IMR-90 (cell line): ENCODE data around the gene CLEC16A. TPM values are rescaled to one million over a fixed set of nuclear protein-coding genes. Genes with fewer than 3 reads are reported as not detected.

ENCODE experiments used
- ATAC-seq: fragments of 200-7000 bp; cut with Tn5 transposase; 2 replicates; pipeline ENCODE4 v1.9.1; 2020; ENCODE audit warnings: low read depth, mild to moderate bottlenecking, moderate library complexity
- BruUV-seq: library from RNA; stranded (reverse); fragments of 400-500 nt; replicated peaks from 2 replicates; lab custom pipeline; 2021; lab: Mats Ljungman, UMichigan
- CTCF ChIA-PET: fragments of 300-600 bp; formaldehyde crosslinking; extraction: SDS; loops from one replicate; lab custom pipeline; 2021; ENCODE audit warnings: antibody characterized with exemption; lab: Yijun Ruan, JAX
- POLR2A ChIA-PET: fragments of 300-600 bp; sonication (Branson Sonifier 250); formaldehyde crosslinking; loops from one replicate; lab custom pipeline; 2022; ENCODE audit warnings: antibody characterized with exemption; ENCODE audit not compliant: unreplicated experiment; lab: Charles Lee
- DNase-seq: peaks from one replicate; pipeline ENCODE4 v3.0.0; 2013
- H2AFZ ChIP-seq: replicated peaks from 2 replicates; pipeline ENCODE3; 2013; ENCODE audit warnings: low read length, mild to moderate bottlenecking; ENCODE audit not compliant: poor library complexity
- H2AK5ac ChIP-seq: 2 replicates; pipeline ENCODE4 v1.6.1; 2013; ENCODE audit warnings: low read depth, low read length, inconsistent platforms
- H2AK9ac ChIP-seq: replicated peaks from 2 replicates; pipeline ENCODE3; 2013; ENCODE audit warnings: mild to moderate bottlenecking, low read depth, low read length, moderate library complexity; ENCODE audit not compliant: poor library complexity
- H2BK120ac ChIP-seq: 2 replicates; pipeline ENCODE4 v1.6.1; 2013; ENCODE audit warnings: low read depth, low read length, inconsistent platforms
- H2BK15ac ChIP-seq: 3 replicates; pipeline ENCODE4 v1.6.1; 2013; ENCODE audit warnings: low read depth, low read length, inconsistent platforms
- H2BK20ac ChIP-seq: 2 replicates; pipeline ENCODE4 v1.6.1; 2013; ENCODE audit warnings: low read depth, mild to moderate bottlenecking, inconsistent platforms, low read length, moderate library complexity
- H2BK5ac ChIP-seq: 2 replicates; pipeline ENCODE4 v1.6.1; 2013; ENCODE audit warnings: mild to moderate bottlenecking, low read depth, low read length, inconsistent platforms; ENCODE audit not compliant: poor library complexity, severe bottlenecking
- H3K14ac ChIP-seq: replicated peaks from 2 replicates; pipeline ENCODE4 v1.6.1; 2013; ENCODE audit warnings: low read depth, low read length, inconsistent platforms
- H3K18ac ChIP-seq: 2 replicates; pipeline ENCODE4 v1.6.1; 2013; ENCODE audit warnings: low read depth, low read length, control low read depth
- H3K23ac ChIP-seq: 2 replicates; pipeline ENCODE4 v1.6.1; 2013; ENCODE audit warnings: low read depth, low read length, inconsistent platforms
- H3K27ac ChIP-seq: 2 replicates; pipeline ENCODE4 v1.5.1; 2013; ENCODE audit warnings: mild to moderate bottlenecking, control low read depth, low read length; ENCODE audit not compliant: insufficient read depth
- H3K27me3 ChIP-seq: 2 replicates; pipeline ENCODE4 v1.6.1; 2013; ENCODE audit warnings: low read length; ENCODE audit not compliant: control insufficient read depth, insufficient read depth
- H3K36me3 ChIP-seq: 2 replicates; pipeline ENCODE4 v1.6.1; 2013; ENCODE audit warnings: low read length, mixed read lengths; ENCODE audit not compliant: control insufficient read depth, insufficient read depth
- H3K4ac ChIP-seq: 2 replicates; pipeline ENCODE4 v1.6.1; 2013; ENCODE audit warnings: low read depth, low read length, inconsistent platforms
- H3K4me1 ChIP-seq: 2 replicates; pipeline ENCODE4 v1.6.1; 2013; ENCODE audit warnings: low read length, mixed read lengths; ENCODE audit not compliant: control insufficient read depth, insufficient read depth
- H3K4me2 ChIP-seq: 2 replicates; pipeline ENCODE4 v1.6.1; 2013; ENCODE audit warnings: low read depth, mild to moderate bottlenecking, control low read depth, low read length, moderate library complexity
- H3K4me3 ChIP-seq: 2 replicates; pipeline ENCODE4 v1.5.1; 2013; ENCODE audit warnings: low read depth, mild to moderate bottlenecking, control low read depth, low read length, moderate library complexity; ENCODE audit not compliant: insufficient read depth
- H3K56ac ChIP-seq: 2 replicates; pipeline ENCODE4 v1.6.1; 2013; ENCODE audit warnings: low read length, inconsistent platforms; ENCODE audit not compliant: insufficient read depth; ENCODE audit errors: extremely low read depth
- H3K79me1 ChIP-seq, 2 experiments: 2 replicates each; pipeline ENCODE4 v1.6.1; 2013; ENCODE audit warnings: low read length in 2 of 2, inconsistent platforms in 1 of 2, low read depth in 1 of 2
- H3K9ac ChIP-seq: 2 replicates; pipeline ENCODE4 v1.6.1; 2013; ENCODE audit warnings: low read depth, low read length, control low read depth
- H3K9me1 ChIP-seq: 2 replicates; pipeline ENCODE4 v1.6.1; 2013; ENCODE audit warnings: low read length, inconsistent platforms; ENCODE audit not compliant: insufficient read depth
- H3K9me3 ChIP-seq: 2 replicates; pipeline ENCODE4 v1.6.1; 2013; ENCODE audit warnings: low read length; ENCODE audit not compliant: control insufficient read depth, insufficient read depth
- H4K20me1 ChIP-seq: 2 replicates; pipeline ENCODE4 v1.6.1; 2013; ENCODE audit warnings: low read length, inconsistent platforms; ENCODE audit not compliant: insufficient read depth
- H4K5ac ChIP-seq: 2 replicates; pipeline ENCODE4 v1.6.1; 2013; ENCODE audit warnings: mild to moderate bottlenecking, low read depth, low read length, control low read depth
- H4K8ac ChIP-seq, 2 experiments: 2 replicates each; pipeline ENCODE4 v1.6.1; 2013; ENCODE audit warnings: low read depth in 2 of 2, low read length in 2 of 2, control low read depth in 1 of 2, inconsistent platforms in 1 of 2
- H4K91ac ChIP-seq: 2 replicates; pipeline ENCODE4 v1.6.1; 2013; ENCODE audit warnings: low read depth, low read length, inconsistent platforms; ENCODE audit not compliant: insufficient read depth
- BHLHE40 ChIP-seq: fragments of 150-350 bp; IDR thresholded peaks from 2 replicates; pipeline ENCODE4 v1.6.1; 2016; ENCODE audit warnings: mild to moderate bottlenecking, low read depth, low read length
- ELK1 ChIP-seq: fragments of 150-350 bp; IDR thresholded peaks from 2 replicates; pipeline ENCODE4 v1.6.1; 2016; ENCODE audit warnings: low read depth, mild to moderate bottlenecking, low read length, moderate library complexity, borderline replicate concordance
- MXI1 ChIP-seq: IDR thresholded peaks from 2 replicates; pipeline ENCODE4 v1.6.1; 2012; ENCODE audit warnings: low read depth, mild to moderate bottlenecking, low read length, moderate library complexity, borderline replicate concordance
- NFE2L2 ChIP-seq: fragments of 150-350 bp; IDR thresholded peaks from 2 replicates; pipeline ENCODE4 v1.6.1; 2016; ENCODE audit warnings: low read depth, mild to moderate bottlenecking, low read length
- WGBS, 2 experiments: methylation state at CpG; one replicate each; pipeline versions ENCODE4 v1.1.5 to v1.1.7; 2013; ENCODE audit warnings: missing lambda C conversion rate in 2 of 2; ENCODE audit not compliant: insufficient read length in 1 of 2; ENCODE audit errors: extremely low coverage in 2 of 2; 5-methylcytosine and 5-hydroxymethylcytosine counted together
- dilution Hi-C: fragments of 300-500 bp; cut with HindIII; formaldehyde crosslinking; loops from one replicate; pipeline ENCODE4 v1.14.3; 2018; ENCODE audit warnings: low sequenced_read_pairs; ENCODE audit not compliant: unreplicated experiment
- in situ Hi-C: fragments of 300-500 bp; cut with MboI; formaldehyde crosslinking; loops from 3 replicates; pipeline ENCODE4 v1.14.3; 2019; ENCODE audit warnings: low sequenced_read_pairs, inconsistent platforms, mixed read lengths
- intact Hi-C: fragments of 100-400 bp; cut with micrococcal nuclease; formaldehyde crosslinking; loops from 2 replicates; pipeline ENCODE4 v1.10.0; 2022
- polyA plus RNA-seq, 3 experiments: library from polyadenylated mRNA; depleted of rRNA; stranded (reverse); fragments of >200 nt; gene quantifications; 2 replicates each; pipeline ENCODE4 v1.2.3, GENCODE V29; 2012; ENCODE audit warnings: low replicate concordance in 1 of 3
- total RNA-seq: library from RNA; depleted of rRNA; stranded (reverse); fragments of >200 nt; gene quantifications from 2 replicates; pipeline ENCODE4 v1.2.3, GENCODE V29; 2012

CLEC16A gene
- total and polyA plus RNA-seq, 2 of the 4 experiments (the other 2 are of a cell fraction): 15.9 to 16.5 TPM

GRCh38 chr16:10939649-10940234 lies 4.6 kb upstream of the CLEC16A start (continued):
- TF ChIP-seq NFE2L2 (no peak), BHLHE40 (no peak)

DNA sequence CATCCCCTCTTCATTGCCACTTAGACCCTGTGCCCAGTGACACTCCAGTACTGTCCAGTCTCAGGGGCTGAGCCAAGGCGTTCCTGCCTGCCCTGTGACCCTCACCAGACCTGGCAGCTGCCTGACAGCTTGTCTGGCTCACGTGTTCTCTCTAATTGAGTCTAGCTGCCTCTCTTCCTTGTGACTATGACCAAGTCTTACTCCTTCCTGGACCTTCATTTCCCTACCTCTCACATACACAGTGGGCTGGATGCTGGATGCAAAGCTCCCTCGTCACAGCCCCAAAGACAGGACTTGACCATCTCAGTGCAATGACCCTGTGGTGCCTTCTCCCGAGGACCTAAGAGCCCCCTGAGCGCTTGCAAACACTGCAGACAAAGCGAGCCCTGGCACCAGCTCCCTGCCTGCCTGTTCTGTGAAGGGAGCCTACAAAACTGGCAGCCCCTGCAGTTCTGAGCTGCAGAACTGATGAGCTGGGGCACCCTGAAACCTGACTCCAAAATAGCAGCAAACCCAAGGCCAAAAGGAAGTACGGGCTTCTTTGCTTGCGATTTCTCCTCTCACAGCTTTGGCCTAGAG lies 3.8 kb upstream of the CLEC16A start:
- dilution Hi-C loops: no loop called here
- peak overlapping the region; percentile 63 for H3K23ac ChIP-seq
- TF ChIP-seq ELK1: no peak
- no peak for TF ChIP-seq MXI1
- H4K5ac ChIP-seq: no peak overlapping the region
- H2AFZ ChIP-seq: no peak overlapping the region
- peak overlapping the region; percentile 80 for H3K9ac ChIP-seq
- no peak for ATAC-seq
- no peak overlapping the region for H2BK15ac ChIP-seq
- no peak overlapping the region for H2BK120ac ChIP-seq
- H4K20me1 ChIP-seq: peaks cover 66% of the 10 kb centered on the region
- no peaks in the 10 kb centered on the region for H3K27me3 ChIP-seq
- ChIA-PET POLR2A (no interaction called here), CTCF (interaction anchor here (0.5 kb wide), 1 partner anchor 74 kb away, joined by 3 read pairs; no protein-coding TSS in a partner anchor)
- no peak overlapping the region for H2AK9ac ChIP-seq
- no peaks in the 10 kb centered on the region for H3K9me3 ChIP-seq
- no peak overlapping the region for H2BK20ac ChIP-seq
- peak overlapping the region; percentile 60 for H3K27ac ChIP-seq
- intact Hi-C loops: no loop called here
- H3K4me3 ChIP-seq: peak overlapping the region; percentile 81
- peaks cover 24% of the 10 kb centered on the region for H3K4me1 ChIP-seq
- BruUV-seq: no TSS peak
- H3K36me3 ChIP-seq: peaks cover 14% of the 10 kb centered on the region; the same call in 1 of the 2 replicates
- peaks cover 37 to 82% of the 10 kb centered on the region in 2 experiments for H3K79me1 ChIP-seq
- H3K18ac ChIP-seq: no peak overlapping the region
- in situ Hi-C loops: loop anchor here (25.0 kb wide), 1 partner anchor 1828 kb away; no protein-coding TSS in a partner anchor
- H3K4ac ChIP-seq: no peak overlapping the region; the same call in 1 of the 2 replicates
- H3K56ac ChIP-seq: no peak overlapping the region
- peaks cover 31% of the 10 kb centered on the region for H3K9me1 ChIP-seq
- no peak overlapping the region for H4K8ac ChIP-seq
- H2AK5ac ChIP-seq: peak overlapping the region; percentile 22; the same call in 1 of the 2 replicates
- H4K91ac ChIP-seq: no peak overlapping the region
- 0 out of 2 replicates have a peak overlapping the region, but pooled peaks have one; percentile 78 for H3K14ac ChIP-seq
- WGBS, 2 experiments: 8% methylated on average over 2 of the region's 8 CpGs; no CpG with 5 or more reads in 1 of the 2 experiments
- peak overlapping the region; percentile 97 for H3K4me2 ChIP-seq
- peak; percentile 34 for DNase-seq
- H2BK5ac ChIP-seq: no peak overlapping the region
